Measurements from ENCODE around the gene HLA-DQA1. TPM values are rescaled to one million over a fixed set of nuclear protein-coding genes. Genes with fewer than 3 reads are reported as not detected.

HLA-DQA1 gene
- total RNA-seq, 1 experiment from 2014 or later, result 0.22 TPM

DNA sequence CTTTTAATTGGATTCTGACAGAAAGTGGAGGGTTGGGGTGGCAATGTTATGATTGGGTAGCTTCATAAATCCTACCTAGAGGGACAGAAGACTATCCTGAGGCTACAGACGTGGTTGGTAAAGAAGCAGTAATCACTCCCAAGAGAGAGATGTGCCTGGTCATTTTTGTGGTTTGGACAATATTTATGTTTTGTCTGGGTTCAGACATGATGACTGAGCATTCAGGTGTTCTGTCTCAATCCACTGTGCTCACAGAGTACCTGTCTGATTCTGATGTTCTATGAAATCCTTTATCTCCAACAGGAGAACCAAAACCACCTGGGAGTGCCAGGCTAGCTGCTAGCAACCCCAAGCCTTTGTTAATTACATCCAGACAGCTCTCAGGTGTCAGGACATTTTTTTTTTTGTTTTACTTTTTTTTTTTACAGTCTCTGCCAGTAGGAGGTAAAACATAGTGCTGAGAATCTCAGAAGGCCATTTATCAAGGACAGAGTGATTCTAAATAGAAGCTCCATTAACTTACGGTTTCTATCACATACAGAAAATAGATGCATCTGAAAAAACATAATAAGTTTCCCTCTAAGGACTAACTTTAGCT, 1.6 kb upstream of the HLA-DQA1 start:
- no peaks in the 10 kb centered on the region for H3K36me3 Mint-ChIP-seq
- H3K4me1 Mint-ChIP-seq, result no peaks in the 10 kb centered on the region
- no peaks in the 10 kb centered on the region for H3K9me3 Mint-ChIP-seq
- ChIA-PET POLR2A (no interaction called here), CTCF (no interaction called here)
- H3K4me3 Mint-ChIP-seq, result no peak overlapping the region
- ATAC-seq, result no peak
- TF ChIP-seq, protein P1, sequence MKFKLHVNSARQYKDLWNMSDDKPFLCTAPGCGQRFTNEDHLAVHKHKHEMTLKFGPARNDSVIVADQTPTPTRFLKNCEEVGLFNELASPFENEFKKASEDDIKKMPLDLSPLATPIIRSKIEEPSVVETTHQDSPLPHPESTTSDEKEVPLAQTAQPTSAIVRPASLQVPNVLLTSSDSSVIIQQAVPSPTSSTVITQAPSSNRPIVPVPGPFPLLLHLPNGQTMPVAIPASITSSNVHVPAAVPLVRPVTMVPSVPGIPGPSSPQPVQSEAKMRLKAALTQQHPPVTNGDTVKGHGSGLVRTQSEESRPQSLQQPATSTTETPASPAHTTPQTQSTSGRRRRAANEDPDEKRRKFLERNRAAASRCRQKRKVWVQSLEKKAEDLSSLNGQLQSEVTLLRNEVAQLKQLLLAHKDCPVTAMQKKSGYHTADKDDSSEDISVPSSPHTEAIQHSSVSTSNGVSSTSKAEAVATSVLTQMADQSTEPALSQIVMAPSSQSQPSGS (CRISPR knock-in tag; IDR thresholded peaks at IDR 0.05; ENCODE audit: borderline replicate concordance, low read depth), result no peak
- TF ChIP-seq NFE2L1 (CRISPR knock-in tag; IDR thresholded peaks at IDR 0.05), result no peak
- TF ChIP-seq, protein P2, sequence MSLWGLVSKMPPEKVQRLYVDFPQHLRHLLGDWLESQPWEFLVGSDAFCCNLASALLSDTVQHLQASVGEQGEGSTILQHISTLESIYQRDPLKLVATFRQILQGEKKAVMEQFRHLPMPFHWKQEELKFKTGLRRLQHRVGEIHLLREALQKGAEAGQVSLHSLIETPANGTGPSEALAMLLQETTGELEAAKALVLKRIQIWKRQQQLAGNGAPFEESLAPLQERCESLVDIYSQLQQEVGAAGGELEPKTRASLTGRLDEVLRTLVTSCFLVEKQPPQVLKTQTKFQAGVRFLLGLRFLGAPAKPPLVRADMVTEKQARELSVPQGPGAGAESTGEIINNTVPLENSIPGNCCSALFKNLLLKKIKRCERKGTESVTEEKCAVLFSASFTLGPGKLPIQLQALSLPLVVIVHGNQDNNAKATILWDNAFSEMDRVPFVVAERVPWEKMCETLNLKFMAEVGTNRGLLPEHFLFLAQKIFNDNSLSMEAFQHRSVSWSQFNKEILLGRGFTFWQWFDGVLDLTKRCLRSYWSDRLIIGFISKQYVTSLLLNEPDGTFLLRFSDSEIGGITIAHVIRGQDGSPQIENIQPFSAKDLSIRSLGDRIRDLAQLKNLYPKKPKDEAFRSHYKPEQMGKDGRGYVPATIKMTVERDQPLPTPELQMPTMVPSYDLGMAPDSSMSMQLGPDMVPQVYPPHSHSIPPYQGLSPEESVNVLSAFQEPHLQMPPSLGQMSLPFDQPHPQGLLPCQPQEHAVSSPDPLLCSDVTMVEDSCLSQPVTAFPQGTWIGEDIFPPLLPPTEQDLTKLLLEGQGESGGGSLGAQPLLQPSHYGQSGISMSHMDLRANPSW (CRISPR knock-in tag; conservative IDR thresholded peaks at IDR 0.05; ENCODE audit: low read depth), result no peak
- TF ChIP-seq, protein P3, sequence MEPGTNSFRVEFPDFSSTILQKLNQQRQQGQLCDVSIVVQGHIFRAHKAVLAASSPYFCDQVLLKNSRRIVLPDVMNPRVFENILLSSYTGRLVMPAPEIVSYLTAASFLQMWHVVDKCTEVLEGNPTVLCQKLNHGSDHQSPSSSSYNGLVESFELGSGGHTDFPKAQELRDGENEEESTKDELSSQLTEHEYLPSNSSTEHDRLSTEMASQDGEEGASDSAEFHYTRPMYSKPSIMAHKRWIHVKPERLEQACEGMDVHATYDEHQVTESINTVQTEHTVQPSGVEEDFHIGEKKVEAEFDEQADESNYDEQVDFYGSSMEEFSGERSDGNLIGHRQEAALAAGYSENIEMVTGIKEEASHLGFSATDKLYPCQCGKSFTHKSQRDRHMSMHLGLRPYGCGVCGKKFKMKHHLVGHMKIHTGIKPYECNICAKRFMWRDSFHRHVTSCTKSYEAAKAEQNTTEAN (CRISPR knock-in tag; IDR thresholded peaks at IDR 0.05), result no peak
- no peak for TF ChIP-seq HMGA2 (CRISPR knock-in tag; IDR thresholded peaks at IDR 0.05)
- TF ChIP-seq, protein P4, sequence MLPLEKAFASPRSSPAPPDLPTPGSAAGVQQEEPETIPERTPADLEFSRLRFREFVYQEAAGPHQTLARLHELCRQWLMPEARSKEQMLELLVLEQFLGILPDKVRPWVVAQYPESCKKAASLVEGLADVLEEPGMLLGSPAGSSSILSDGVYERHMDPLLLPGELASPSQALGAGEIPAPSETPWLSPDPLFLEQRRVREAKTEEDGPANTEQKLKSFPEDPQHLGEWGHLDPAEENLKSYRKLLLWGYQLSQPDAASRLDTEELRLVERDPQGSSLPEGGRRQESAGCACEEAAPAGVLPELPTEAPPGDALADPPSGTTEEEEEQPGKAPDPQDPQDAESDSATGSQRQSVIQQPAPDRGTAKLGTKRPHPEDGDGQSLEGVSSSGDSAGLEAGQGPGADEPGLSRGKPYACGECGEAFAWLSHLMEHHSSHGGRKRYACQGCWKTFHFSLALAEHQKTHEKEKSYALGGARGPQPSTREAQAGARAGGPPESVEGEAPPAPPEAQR (CRISPR knock-in tag; IDR thresholded peaks at IDR 0.05), result no peak
- TF ChIP-seq SMAD3 (CRISPR knock-in tag; IDR thresholded peaks at IDR 0.05; ENCODE audit: borderline replicate concordance), result no peak
- no peak for TF ChIP-seq MXD4 (CRISPR knock-in tag; IDR thresholded peaks at IDR 0.05; ENCODE audit: borderline replicate concordance)
- TF ChIP-seq RELA (CRISPR knock-in tag; IDR thresholded peaks at IDR 0.05; ENCODE audit: borderline replicate concordance), result no peak
- no peak for TF ChIP-seq ZNF423 (CRISPR knock-in tag; IDR thresholded peaks at IDR 0.05)
- TF ChIP-seq OVOL2 (CRISPR knock-in tag; IDR thresholded peaks at IDR 0.05; ENCODE audit: borderline replicate concordance), result no peak
- TF ChIP-seq NR1H2 (CRISPR knock-in tag; IDR thresholded peaks at IDR 0.05), result no peak
- TF ChIP-seq ZBTB21 (CRISPR knock-in tag; IDR thresholded peaks at IDR 0.05; ENCODE audit: borderline replicate concordance), result no peak
- TF ChIP-seq MYBL2 (CRISPR knock-in tag; IDR thresholded peaks at IDR 0.05), result no peak
- TF ChIP-seq ESRRA (CRISPR knock-in tag; IDR thresholded peaks at IDR 0.05; ENCODE audit: borderline replicate concordance), result no peak
- TF ChIP-seq, protein P5, sequence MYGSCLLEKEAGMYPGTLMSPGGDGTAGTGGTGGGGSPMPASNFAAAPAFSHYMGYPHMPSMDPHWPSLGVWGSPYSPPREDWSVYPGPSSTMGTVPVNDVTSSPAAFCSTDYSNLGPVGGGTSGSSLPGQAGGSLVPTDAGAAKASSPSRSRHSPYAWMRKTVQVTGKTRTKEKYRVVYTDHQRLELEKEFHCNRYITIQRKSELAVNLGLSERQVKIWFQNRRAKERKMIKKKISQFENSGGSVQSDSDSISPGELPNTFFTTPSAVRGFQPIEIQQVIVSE (CRISPR knock-in tag; IDR thresholded peaks at IDR 0.05; ENCODE audit: borderline replicate concordance), result no peak
- no peak overlapping the region for H3K27ac Mint-ChIP-seq
- peaks cover 7% of the 10 kb centered on the region for H3K27me3 Mint-ChIP-seq (ENCODE audit: low read depth)
- DNase-seq (ENCODE audit: low spot score), result no peak

DNA sequence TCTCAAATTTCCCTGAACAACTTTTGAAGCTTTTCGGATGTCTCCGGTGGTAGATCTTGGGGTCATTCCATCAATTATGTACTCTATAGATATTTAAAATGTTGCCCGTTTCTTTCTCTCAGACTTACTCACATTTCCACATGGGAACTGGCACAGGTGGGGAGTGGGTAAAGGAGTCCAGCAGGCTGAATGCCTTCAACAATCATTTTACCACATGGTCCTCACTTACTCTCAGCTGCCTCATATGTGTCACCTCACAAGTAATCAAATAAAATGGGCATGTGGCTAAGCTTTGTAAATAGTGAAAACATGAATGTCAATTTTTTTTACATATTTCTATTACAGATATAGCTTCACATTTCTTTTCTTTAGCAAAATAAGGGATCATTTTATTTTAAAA, 677 bp downstream of the HLA-DQA1 start:
- H3K27me3 Mint-ChIP-seq (ENCODE audit: low read depth), result peaks cover 20% of the 10 kb centered on the region
- H3K4me1 Mint-ChIP-seq, result no peaks in the 10 kb centered on the region
- no peak overlapping the region for H3K4me3 Mint-ChIP-seq
- H3K9me3 Mint-ChIP-seq, result no peaks in the 10 kb centered on the region
- ChIA-PET POLR2A (interaction anchor here (0.5 kb wide), 1 partner anchor 696 kb away, joined by 3 read pairs; no protein-coding TSS in a partner anchor), CTCF (no interaction called here)
- DNase-seq (ENCODE audit: low spot score) (no peak), ATAC-seq (no peak)
- no peak overlapping the region for H3K27ac Mint-ChIP-seq
- H3K36me3 Mint-ChIP-seq, result no peaks in the 10 kb centered on the region
- TF ChIP-seq SMAD3 (CRISPR knock-in tag; IDR thresholded peaks at IDR 0.05; ENCODE audit: borderline replicate concordance), result no peak
- TF ChIP-seq TP53 (CRISPR knock-in tag; IDR thresholded peaks at IDR 0.05), result no peak
- no peak for TF ChIP-seq TCF7 (CRISPR knock-in tag; IDR thresholded peaks at IDR 0.05; ENCODE audit: low read depth)
- no peak for TF ChIP-seq NR2C2 (CRISPR knock-in tag; IDR thresholded peaks at IDR 0.05)
- TF ChIP-seq, protein P6, sequence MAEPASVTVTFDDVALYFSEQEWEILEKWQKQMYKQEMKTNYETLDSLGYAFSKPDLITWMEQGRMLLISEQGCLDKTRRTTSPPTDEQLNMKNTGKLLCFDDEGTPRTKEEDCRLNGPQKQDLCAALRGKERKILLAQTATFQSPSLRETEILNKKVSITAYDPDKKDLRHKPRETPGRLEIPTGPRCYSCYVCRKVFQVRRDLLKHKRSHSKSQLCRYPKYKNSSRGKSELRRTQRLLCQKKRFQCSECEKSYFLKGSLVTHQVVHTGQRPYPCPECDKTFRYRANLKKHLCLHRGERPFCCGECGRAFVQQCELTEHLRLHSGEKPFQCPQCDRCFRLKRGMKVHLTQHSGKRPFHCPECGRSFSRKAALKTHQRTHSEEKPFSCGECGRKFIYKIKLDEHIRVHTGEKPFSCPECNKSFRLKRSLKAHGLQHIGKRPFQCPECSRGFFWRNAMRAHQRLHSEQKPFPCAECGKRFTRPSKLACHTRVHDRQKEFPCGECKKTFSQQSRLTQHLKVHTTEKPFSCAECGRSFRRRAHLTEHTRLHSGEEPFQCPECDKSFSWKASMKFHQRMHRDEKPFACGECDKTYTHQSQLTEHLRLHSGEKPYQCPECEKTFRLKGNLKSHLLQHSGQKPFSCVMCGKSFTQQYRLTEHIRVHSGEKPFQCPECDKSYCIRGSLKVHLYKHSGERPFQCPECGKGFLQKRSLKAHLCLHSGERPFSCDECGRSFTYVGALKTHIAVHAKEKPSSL (CRISPR knock-in tag; conservative IDR thresholded peaks at IDR 0.05), result no peak
- TF ChIP-seq ETV6 (CRISPR knock-in tag; IDR thresholded peaks at IDR 0.05), result no peak
- TF ChIP-seq, protein P2 (CRISPR knock-in tag; conservative IDR thresholded peaks at IDR 0.05; ENCODE audit: low read depth), result no peak
- TF ChIP-seq SMAD4 (CRISPR knock-in tag; IDR thresholded peaks at IDR 0.05), result no peak
- no peak for TF ChIP-seq ZNF121 (CRISPR knock-in tag; IDR thresholded peaks at IDR 0.05)

Data from WTC11 (cell line).